ENCODE results near the gene CLPSL2. TPM values are rescaled to one million over a fixed set of nuclear protein-coding genes. Genes with fewer than 3 reads are reported as not detected.

CLPSL2 gene
- total RNA-seq, 1 donor from 2014 or later = not detected

- Histone ChIP-seq H3K9me3 (peaks cover 4% of the 10 kb centered on the region), H3K27me3 (ENCODE audit: low read depth) (no peaks in the 10 kb centered on the region), H3K36me3 (no peaks in the 10 kb centered on the region), H3K4me3 (no peak overlapping the region), H3K27ac (no peak overlapping the region), H3K4me1 (no peaks in the 10 kb centered on the region)
- DNase-seq = no peak
- intact Hi-C loops (cut with DNase I) = no loop called here
- TF ChIP-seq CTCF (IDR thresholded peaks at IDR 0.05) = no peak
- no peak for ATAC-seq
Observed at GRCh38 chr6:35752330-35752729, 24.1 kb upstream of the CLPSL2 start.

- Histone ChIP-seq H3K4me3 (no peak overlapping the region), H3K27me3 (ENCODE audit: low read depth) (peaks cover 4% of the 10 kb centered on the region), H3K36me3 (no peaks in the 10 kb centered on the region), H3K4me1 (no peaks in the 10 kb centered on the region), H3K9me3 (no peaks in the 10 kb centered on the region), H3K27ac (no peak overlapping the region)
- ATAC-seq (peak in 1 of 2 donors; percentile 58), DNase-seq (no peak)
- intact Hi-C loops (cut with DNase I) = no loop called here
- no peak for TF ChIP-seq CTCF (IDR thresholded peaks at IDR 0.05)
Observed at GRCh38 chr6:35754452-35755277, 21.7 kb upstream of the CLPSL2 start.

GRCh38 chr6:35755278-35755924 is 21.0 kb upstream of the CLPSL2 start:
- H3K36me3 ChIP-seq = no peaks in the 10 kb centered on the region
- intact Hi-C loops (cut with DNase I) = no loop called here
- H3K27me3 ChIP-seq (ENCODE audit: low read depth) = peaks cover 10% of the 10 kb centered on the region
- H3K27ac ChIP-seq = no peak overlapping the region
- DNase-seq (no peak), ATAC-seq (no peak)
- H3K4me3 ChIP-seq = no peak overlapping the region
- TF ChIP-seq CTCF (IDR thresholded peaks at IDR 0.05) = no peak
- no peaks in the 10 kb centered on the region for H3K9me3 ChIP-seq
- no peaks in the 10 kb centered on the region for H3K4me1 ChIP-seq

- no peak for ATAC-seq
- Histone ChIP-seq H3K36me3 (no peaks in the 10 kb centered on the region), H3K27ac (no peak overlapping the region), H3K4me1 (no peaks in the 10 kb centered on the region), H3K27me3 (ENCODE audit: low read depth) (peaks cover 25% of the 10 kb centered on the region), H3K9me3 (no peaks in the 10 kb centered on the region), H3K4me3 (no peak overlapping the region)
- TF ChIP-seq CTCF (IDR thresholded peaks at IDR 0.05) = no peak
- DNase-seq = no peak
- intact Hi-C loops (cut with DNase I) = no loop called here
Observed at GRCh38 chr6:35757456-35758123, 18.8 kb upstream of the CLPSL2 start.

- Histone ChIP-seq H3K4me1 (no peaks in the 10 kb centered on the region), H3K9me3 (no peaks in the 10 kb centered on the region), H3K27ac (no peak overlapping the region), H3K36me3 (no peaks in the 10 kb centered on the region), H3K27me3 (ENCODE audit: low read depth) (peaks cover 41% of the 10 kb centered on the region), H3K4me3 (no peak overlapping the region)
- no peak for TF ChIP-seq CTCF (IDR thresholded peaks at IDR 0.05)
- ATAC-seq (no peak), DNase-seq (no peak)
- intact Hi-C loops (cut with DNase I) = no loop called here
Observed at GRCh38 chr6:35759426-35759825, 17.0 kb upstream of the CLPSL2 start.

Measured in lower lobe of right lung (tissue), 2 donors.